Activated naive CD4-positive, alpha-beta T cell treated with anti-CD3 and anti-CD28 coated beads, Interleukin-2, amount 50 U/mL, for 72 hours (primary cell): ENCODE results near the gene NTRK1. TPM values are rescaled to one million over a fixed set of nuclear protein-coding genes. Genes with fewer than 3 reads are reported as not detected.
A peak's percentile ranks its signal among the peaks of the same experiment; 100 is the strongest.

ENCODE experiments used
- ATAC-seq, 2 donors: fragments of 150-1000 bp; cut with Tn5 transposase; 2 replicates each; pipeline ENCODE4 v1.10.0; 2021; ENCODE audit warnings: mild to moderate bottlenecking in 2 of 2, moderate library complexity in 2 of 2
- DNase-seq, 2 donors: peaks; one replicate each; pipeline ENCODE4 v3.0.0; 2021 to 2022; ENCODE audit warnings: low spot score in 2 of 2
- H3K27ac Mint-ChIP-seq, 2 donors: one replicate each; pipeline ENCODE4 v1.8.0; 2022; ENCODE audit warnings: mild to moderate bottlenecking in 2 of 2, mixed read lengths in 2 of 2
- H3K36me3 Mint-ChIP-seq, 2 donors: one replicate each; pipeline ENCODE4 v1.8.0; 2022; ENCODE audit warnings: mixed read lengths in 2 of 2
- H3K9me3 Mint-ChIP-seq, 2 donors: one replicate each; pipeline ENCODE4 v1.8.0; 2022; ENCODE audit warnings: mixed read lengths in 2 of 2
- total RNA-seq, 2 donors: library from RNA; stranded (reverse); gene quantifications; one replicate each; pipeline ENCODE4 v1.2.3, GENCODE V29; 2022

The NTRK1 gene
- total RNA-seq, 2 donors from 2014 or later, result 5.3 to 7.2 TPM

GRCh38 chr1:156908541-156908940, 47.9 kb downstream of the NTRK1 start:
- no peak overlapping the region for H3K27ac Mint-ChIP-seq
- no peaks in the 10 kb centered on the region for H3K9me3 Mint-ChIP-seq
- ATAC-seq (no peak), DNase-seq (no peak)
- H3K36me3 Mint-ChIP-seq, result no peaks in the 10 kb centered on the region

GRCh38 chr1:156908955-156909354, 48.3 kb downstream of the NTRK1 start:
- ATAC-seq, result no peak
- no peak for DNase-seq
- Mint-ChIP-seq H3K27ac (no peak overlapping the region), H3K36me3 (no peaks in the 10 kb centered on the region), H3K9me3 (no peaks in the 10 kb centered on the region)

- ATAC-seq (no peak), DNase-seq (no peak)
- Mint-ChIP-seq H3K9me3 (no peaks in the 10 kb centered on the region), H3K27ac (no peak overlapping the region), H3K36me3 (no peaks in the 10 kb centered on the region)
These were observed 49.0 kb downstream of the NTRK1 start for GRCh38 chr1:156909671-156910070.

- DNase-seq (peak in 1 of 2 donors; percentile 74), ATAC-seq (peak; percentile 47 to 69)
- Mint-ChIP-seq H3K9me3 (no peaks in the 10 kb centered on the region), H3K36me3 (no peaks in the 10 kb centered on the region), H3K27ac (no peak overlapping the region)
These were observed 49.7 kb downstream of the NTRK1 start for GRCh38 chr1:156910309-156910782.

DNA sequence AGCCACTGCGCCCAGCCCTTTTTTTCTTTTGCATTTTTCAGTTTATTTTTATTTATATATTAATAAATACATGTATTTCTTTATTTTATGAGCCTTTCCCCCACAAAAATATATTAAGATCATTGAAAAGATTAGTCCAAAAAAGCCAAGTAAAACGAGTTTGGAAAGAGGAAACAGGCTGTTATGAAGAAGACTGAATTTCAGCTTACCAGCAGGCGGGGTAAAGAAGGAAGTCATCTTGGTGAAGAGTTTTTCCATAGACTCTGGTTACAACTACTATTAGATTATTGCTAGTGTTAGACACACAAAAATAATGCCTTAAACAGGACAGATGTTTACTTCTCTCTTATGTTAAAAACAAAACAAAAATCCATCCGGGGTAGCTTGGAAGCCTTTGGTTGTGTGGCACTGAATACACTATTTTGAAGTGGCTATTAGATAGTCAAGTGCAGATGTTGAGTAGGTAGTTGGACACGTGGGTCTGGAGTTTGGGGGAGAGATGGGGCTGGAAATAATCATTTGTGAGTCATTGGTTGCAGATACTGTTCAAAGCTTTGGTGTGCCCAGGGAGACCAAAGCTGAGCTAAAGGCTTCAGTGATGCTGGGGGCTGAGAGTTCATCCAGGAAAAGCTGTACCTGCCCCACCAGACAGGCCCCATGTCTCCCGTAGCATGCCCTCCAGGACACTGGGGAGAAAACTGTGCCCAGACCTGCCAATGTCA, 51.1 kb downstream of the NTRK1 start:
- Mint-ChIP-seq H3K9me3 (no peaks in the 10 kb centered on the region), H3K36me3 (no peaks in the 10 kb centered on the region), H3K27ac (no peak overlapping the region)
- no peak for DNase-seq
- no peak for ATAC-seq

DNA sequence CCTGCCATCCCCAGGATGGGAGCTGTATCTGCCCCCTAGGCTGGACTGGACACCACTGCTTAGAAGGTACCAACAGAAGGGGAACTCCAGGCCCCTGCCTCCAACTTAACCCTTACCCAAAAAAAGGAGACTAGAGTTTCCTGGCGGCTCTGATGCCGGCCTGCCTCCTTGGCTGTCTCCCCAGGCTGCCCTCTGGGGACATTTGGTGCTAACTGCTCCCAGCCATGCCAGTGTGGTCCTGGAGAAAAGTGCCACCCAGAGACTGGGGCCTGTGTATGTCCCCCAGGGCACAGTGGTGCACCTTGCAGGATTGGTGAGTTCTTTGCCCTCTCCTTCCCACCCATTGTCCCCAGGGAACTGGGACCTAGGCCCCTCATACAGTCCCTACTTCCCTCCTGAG, 51.6 kb downstream of the NTRK1 start:
- no peak for DNase-seq
- Mint-ChIP-seq H3K9me3 (no peaks in the 10 kb centered on the region), H3K27ac (no peak overlapping the region), H3K36me3 (no peaks in the 10 kb centered on the region)
- no peak for ATAC-seq

DNA sequence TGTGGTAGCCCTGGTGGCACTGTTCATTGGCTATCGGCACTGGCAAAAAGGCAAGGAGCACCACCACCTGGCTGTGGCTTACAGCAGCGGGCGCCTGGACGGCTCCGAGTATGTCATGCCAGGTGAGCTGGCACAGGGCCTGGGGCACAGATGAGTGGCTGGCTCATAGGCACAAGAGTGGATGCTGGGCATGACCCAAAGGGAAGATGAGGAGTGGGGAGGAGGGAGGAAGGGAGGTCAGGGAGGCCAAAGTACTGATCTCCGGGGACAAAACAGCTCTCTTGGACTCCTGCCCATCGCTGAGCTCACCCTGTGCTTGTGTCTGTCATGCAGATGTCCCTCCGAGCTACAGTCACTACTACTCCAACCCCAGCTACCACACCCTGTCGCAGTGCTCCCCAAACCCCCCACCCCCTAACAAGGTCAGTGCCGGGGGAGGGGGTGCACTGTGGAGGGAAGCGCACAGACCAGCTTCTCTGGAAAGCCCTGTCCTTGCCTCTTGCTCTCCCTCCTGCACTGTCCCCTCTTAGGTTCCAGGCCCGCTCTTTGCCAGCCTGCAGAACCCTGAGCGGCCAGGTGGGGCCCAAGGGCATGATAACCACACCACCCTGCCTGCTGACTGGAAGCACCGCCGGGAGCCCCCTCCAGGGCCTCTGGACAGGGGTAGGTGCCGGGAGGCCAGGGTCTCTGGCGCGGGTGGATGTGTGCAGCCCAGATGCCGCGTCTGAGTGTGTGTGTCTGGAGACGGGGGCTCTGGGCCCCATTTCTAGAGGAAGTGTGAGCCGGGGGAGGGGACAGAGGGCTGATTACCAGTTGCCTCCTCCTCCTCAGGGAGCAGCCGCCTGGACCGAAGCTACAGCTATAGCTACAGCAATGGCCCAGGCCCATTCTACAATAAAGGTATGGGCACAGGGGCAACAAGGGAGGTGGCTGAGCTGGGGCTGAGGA, 52.5 kb downstream of the NTRK1 start:
- DNase-seq (no peak), ATAC-seq (no peak)
- no peaks in the 10 kb centered on the region for H3K9me3 Mint-ChIP-seq
- H3K27ac Mint-ChIP-seq, result no peak overlapping the region
- no peaks in the 10 kb centered on the region for H3K36me3 Mint-ChIP-seq

- Mint-ChIP-seq H3K36me3 (no peaks in the 10 kb centered on the region), H3K27ac (peak overlapping the region in 1 of 2 donors; percentile 56), H3K9me3 (no peaks in the 10 kb centered on the region)
- DNase-seq (no peak), ATAC-seq (no peak)
These were observed 53.2 kb downstream of the NTRK1 start for GRCh38 chr1:156913809-156914387.

GRCh38 chr1:156914440-156914856, 53.8 kb downstream of the NTRK1 start:
- Mint-ChIP-seq H3K9me3 (no peaks in the 10 kb centered on the region), H3K27ac (no peak overlapping the region), H3K36me3 (no peaks in the 10 kb centered on the region)
- no peak for DNase-seq
- peak in 1 of 2 donors; percentile 28 for ATAC-seq

DNA sequence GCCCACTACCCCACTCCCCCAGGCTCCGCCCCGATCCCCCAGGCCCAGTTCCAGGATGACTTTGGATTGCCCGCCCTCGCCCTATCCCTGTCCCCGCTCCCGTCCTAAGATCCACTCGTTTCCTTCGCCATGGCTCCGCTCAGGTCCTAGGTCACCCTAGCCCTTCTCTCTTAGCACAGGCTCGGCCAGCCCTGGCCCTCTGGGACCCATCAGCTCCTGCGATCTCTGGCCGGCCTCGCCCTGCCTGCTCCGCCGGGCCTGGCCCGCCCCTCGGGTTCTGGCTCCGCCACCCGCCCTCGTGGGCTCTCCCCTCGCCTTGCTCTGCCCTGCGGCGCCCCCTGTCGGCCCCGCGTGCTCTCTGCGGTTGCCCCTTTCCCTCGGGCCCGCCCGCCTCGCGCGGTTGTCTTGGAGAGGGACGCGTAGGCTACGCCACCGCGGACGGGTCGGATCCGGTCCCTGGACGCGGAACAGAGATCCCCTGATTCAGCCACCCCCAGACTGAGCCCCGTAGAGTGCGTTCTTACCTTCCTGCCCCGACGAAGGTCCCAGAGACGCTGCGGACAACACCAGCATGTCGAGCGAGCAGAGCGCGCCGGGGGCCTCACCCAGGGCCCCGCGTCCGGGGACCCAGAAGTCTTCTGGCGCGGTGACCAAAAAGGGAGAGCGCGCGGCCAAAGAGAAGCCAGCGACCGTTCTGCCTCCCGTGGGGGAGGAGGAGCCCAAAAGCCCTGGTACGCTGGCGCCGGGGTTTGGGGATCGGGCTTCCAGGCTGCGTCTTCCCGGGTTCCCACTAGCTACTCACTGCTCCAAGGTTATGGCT, 59.8 kb downstream of the NTRK1 start, which contains the start of gene LRRC71:
TSS of gene LRRC71 (plus strand) at position 400 of the 820 bp plus-strand sequence. CDS start at position 572, 172 bp downstream.
- no peak within 1 kb of the TSS for H3K27ac Mint-ChIP-seq
- peak; percentile 67 to 91 for ATAC-seq

DNA sequence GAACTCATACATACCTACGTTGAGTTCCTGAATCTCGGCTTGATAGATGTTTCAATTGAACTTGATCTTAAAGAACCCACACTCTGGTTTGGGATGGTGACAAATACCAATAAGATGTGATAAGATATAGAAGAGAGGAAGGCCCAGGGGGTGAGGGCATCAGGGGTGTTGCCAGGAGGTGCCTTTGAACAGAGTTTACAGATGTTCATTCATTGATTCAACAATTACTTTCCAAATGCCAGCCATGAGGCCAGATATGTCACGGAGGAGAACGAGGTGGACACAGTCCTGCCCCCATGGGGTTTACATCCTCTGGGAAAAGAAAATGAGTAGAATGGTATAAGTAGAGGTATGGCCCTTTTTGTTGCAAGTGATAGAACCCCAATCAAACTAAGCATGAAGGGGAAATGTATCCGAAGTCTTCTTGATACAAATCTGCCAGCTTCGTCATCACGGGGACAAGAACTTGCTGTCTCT, 60.4 kb downstream of the NTRK1 start:
- no peak for ATAC-seq
- Mint-ChIP-seq H3K27ac (no peak overlapping the region), H3K36me3 (peaks cover 0 to 6% of the 10 kb centered on the region in 2 donors), H3K9me3 (no peaks in the 10 kb centered on the region)
- no peak for DNase-seq

More for the DNA sequence above, 59.8 kb downstream of the NTRK1 start, which contains the start of gene LRRC71:
- peaks cover 0 to 6% of the 10 kb centered on the region in 2 donors for H3K36me3 Mint-ChIP-seq
- H3K9me3 Mint-ChIP-seq, result no peaks in the 10 kb centered on the region
- peak in 1 of 2 donors; percentile 89 for DNase-seq

DNA sequence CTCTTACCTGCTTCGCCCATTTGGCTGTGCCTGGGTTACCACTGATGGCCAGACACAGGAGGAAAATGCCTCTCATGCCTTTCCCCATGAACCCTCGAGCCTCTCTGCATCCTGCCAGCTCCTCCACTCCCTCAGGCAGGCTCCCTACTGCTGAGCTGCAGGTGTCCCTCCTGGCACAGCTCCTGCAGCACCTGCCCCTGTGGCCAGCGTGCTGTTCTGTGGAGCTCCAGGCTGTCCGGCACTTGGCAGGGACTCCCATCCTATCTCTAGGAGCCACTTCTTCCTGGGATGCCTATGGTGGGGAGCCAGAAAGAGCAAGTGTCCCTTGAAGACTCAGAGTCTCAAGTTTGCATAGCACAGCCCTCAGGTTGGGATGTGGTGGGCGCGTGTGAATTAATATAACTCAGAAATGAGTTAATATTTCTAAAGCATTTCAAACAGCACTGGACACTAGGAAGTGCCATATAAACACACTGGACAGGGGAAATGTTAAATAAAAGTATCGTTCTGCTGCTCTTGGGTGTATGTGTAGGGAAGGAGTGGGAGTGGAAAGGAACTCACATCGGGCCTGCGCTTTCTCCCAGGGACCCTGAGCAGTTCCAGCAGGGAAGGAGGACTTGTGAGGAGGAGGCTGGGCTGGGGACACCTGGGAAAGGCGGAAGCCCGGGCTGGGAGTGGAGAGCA, 62.5 kb downstream of the NTRK1 start:
- Mint-ChIP-seq H3K36me3 (peaks cover 0 to 6% of the 10 kb centered on the region in 2 donors), H3K9me3 (no peaks in the 10 kb centered on the region), H3K27ac (peak overlapping the region in 1 of 2 donors; percentile 3)
- ATAC-seq (no peak), DNase-seq (no peak)

- H3K27ac Mint-ChIP-seq, result no peak overlapping the region
- DNase-seq, result no peak
- ATAC-seq, result no peak
- peaks cover 0 to 6% of the 10 kb centered on the region in 2 donors for H3K36me3 Mint-ChIP-seq
- H3K9me3 Mint-ChIP-seq, result no peaks in the 10 kb centered on the region
These were observed 63.2 kb downstream of the NTRK1 start for GRCh38 chr1:156923670-156924477.

DNA sequence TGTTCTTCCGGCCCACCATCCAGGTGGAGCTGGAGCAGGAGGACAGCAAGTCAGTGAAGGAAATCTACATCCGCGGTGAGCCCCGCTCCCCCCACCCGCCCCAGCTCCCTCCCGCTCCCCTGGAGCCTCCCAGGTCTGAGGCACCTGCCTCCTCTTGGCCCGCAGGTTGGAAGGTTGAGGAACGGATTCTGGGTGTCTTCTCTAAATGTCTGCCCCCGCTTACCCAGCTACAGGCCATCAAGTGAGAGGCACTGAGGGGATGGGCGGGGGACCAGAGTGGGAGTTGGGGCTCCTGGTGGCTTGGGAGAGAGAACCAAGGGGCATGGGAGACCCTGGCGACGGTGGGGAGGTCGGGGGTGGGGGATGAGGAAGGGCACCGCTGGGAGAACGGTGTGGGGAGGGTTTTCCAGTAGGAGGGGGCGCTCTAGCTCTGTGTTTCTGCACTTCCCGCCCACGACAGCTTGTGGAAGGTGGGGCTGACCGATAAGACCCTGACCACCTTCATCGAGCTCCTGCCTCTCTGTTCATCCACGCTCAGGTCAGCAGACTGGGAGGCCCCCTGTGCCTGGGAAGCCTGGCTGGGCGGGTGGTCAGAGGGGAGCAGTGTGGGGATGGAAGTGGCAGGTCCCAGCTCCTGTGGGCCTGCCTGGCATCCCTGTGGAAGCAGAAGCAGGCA, 64.0 kb downstream of the NTRK1 start:
- no peaks in the 10 kb centered on the region for H3K9me3 Mint-ChIP-seq
- no peak for ATAC-seq

More for the DNA sequence above, 64.0 kb downstream of the NTRK1 start:
- Mint-ChIP-seq H3K27ac (no peak overlapping the region), H3K36me3 (peaks cover 0 to 6% of the 10 kb centered on the region in 2 donors)
- DNase-seq, result no peak
